Stimulated activated CD4-positive, alpha-beta T cell treated with anti-CD3 and anti-CD28 coated beads, Interleukin-1b, Interleukin-23, amount 100 ng/mL, for 48 hours (primary cell): ENCODE measurements around the gene GJB3.

Source experiments
- DNase-seq: peaks from one replicate; pipeline ENCODE4 v3.0.0-alpha.2; 2020

Gene GJB3

DNA sequence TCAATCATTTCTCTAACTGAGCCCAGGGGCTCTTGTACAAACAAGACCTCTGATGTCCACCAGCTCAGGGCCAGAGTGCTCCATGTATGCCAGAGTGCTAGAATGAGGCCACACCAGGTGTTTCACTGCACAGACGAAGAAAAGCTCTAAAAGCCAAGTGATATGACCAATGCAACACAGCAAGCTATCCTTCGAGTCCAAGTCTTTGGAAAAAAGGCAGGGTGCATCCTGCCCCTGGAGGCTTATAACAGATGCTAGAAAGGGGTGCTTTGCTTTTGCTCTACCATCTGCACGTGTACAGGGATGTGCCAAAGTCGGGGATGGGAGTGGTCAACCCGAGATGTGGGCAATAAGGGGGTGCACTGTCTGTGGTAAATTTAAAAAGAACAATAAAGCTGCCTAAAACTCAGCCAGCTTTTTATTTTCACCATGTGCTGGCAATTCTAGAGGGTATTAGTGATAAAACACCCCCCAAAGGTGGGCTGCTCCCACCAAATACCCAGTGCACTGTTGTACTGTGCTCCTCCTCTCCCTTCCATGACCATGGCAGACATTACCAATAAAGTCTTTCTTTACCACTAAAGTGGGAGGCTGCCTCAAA is 46.4 kb downstream of the GJB3 start:
- DNase-seq, result no peak

DNA sequence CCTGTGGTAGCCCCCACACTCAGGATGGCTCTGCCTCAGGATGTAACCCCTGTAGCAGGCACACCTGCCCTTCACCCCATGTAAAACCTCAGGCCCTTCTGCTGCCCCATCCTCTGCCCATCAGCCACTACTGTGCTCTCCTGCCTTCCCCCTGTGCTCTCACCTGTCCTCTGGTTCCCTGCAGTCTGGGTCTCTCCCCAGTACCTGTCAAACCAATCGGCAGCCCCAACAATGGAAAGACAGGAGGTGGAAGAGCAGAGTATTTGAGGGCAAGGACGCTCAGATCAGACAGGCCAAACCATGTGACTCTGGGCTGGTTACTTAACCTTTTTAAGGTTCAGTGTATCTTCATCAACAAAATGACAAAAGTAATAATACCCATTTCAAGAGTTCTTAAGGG is 47.6 kb downstream of the GJB3 start:
- DNase-seq, result no peak

DNA sequence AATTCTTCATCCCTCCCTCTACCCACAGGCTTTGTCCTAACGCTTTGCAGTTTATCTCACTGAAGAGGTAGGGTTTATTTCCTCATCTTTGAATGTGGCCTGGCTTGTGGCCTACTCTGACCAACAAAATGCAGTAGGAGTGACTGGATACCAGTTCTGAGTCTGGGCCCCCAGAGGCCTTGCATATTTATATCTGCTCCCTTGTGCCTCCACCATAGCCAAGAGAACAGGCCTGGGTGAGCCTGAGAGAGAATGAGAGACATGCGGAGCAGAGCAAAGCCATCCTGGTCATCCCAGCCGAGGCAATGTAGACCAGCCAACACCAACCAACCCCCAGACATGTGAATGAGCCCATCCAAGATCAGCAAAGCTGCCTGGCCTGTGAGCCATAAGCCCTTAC is 48.2 kb downstream of the GJB3 start:
- no peak for DNase-seq

GRCh38 chr1:34831721-34832246 is 50.8 kb downstream of the GJB3 start:
- no peak for DNase-seq

DNA sequence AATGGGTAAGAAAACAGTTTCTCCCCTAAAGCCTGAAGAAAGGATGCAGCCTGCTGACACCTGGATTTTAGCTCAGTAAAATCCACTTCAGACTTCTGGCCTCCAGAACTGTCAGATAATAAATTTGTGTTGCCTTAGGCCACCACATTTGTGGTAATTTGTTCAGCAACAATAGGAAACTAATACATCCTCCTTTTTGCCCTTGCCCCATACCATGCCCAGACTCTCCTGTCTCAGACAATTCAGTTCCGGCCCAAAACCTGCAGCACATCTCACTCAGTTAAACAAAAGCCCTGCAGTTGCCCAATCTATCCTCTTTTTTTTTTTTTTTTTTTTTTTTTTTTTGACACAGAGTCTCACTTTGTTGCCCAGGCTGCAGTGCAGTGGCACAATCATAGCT is 52.7 kb downstream of the GJB3 start:
- no peak for DNase-seq
